Hepatocyte (in vitro differentiated cells): ENCODE data around the gene COL20A1.

Source experiments
- CTCF ChIP-seq: fragments of 200-600 bp; sonication (generic); IDR thresholded peaks from 2 replicates; pipeline ENCODE4 v1.5.1; 2016; ENCODE audit warnings: antibody characterized with exemption, mild to moderate bottlenecking; ENCODE audit not compliant: poor library complexity
- EZH2 ChIP-seq: fragments of 200-600 bp; sonication (generic); IDR thresholded peaks from 2 replicates; pipeline ENCODE4 v1.6.1; 2016; ENCODE audit warnings: antibody characterized with exemption, mild to moderate bottlenecking, borderline replicate concordance
- EZH2phosphoT487 ChIP-seq: fragments of 200-600 bp; sonication (generic); IDR thresholded peaks from one replicate; pipeline ENCODE4 v1.6.1; 2018; ENCODE audit warnings: antibody characterized with exemption, mild to moderate bottlenecking, low read depth, moderate library complexity; ENCODE audit not compliant: unreplicated experiment, severe bottlenecking

GRCh38 chr20:63344616-63345327, 51.8 kb downstream of the COL20A1 start:
- TF ChIP-seq CTCF (no peak), EZH2phosphoT487 (no peak), EZH2 (no peak)
